Measurements from ENCODE around the gene ALG6.
"Not testable (repeated sequence)": the region's sequence is repeated elsewhere in the genome, so short reads cannot be mapped to it uniquely, and the experiment has no call there.

Gene ALG6

GRCh38 chr1:63328122-63328521 lies 39.3 kb upstream of the ALG6 start:
- in situ Hi-C loops (cut with MboI; ENCODE audit: low sequenced_read_pairs): no loop called here

GRCh38 chr1:63328781-63329180 lies 38.6 kb upstream of the ALG6 start:
- in situ Hi-C loops (cut with MboI; ENCODE audit: low sequenced_read_pairs): no loop called here

- in situ Hi-C loops (cut with MboI; ENCODE audit: low sequenced_read_pairs): no loop called here
Measured at GRCh38 chr1:63329621-63330330, 37.7 kb upstream of the ALG6 start.

- in situ Hi-C loops (cut with MboI; ENCODE audit: low sequenced_read_pairs): no loop called here
Measured at GRCh38 chr1:63330331-63330916, 37.0 kb upstream of the ALG6 start.

- in situ Hi-C loops (cut with MboI; ENCODE audit: low sequenced_read_pairs): no loop called here
Measured at GRCh38 chr1:63342402-63342801, 25.0 kb upstream of the ALG6 start.

- in situ Hi-C loops (cut with MboI; ENCODE audit: low sequenced_read_pairs): no loop called here
Measured at GRCh38 chr1:63343922-63344321, 23.5 kb upstream of the ALG6 start.

- in situ Hi-C loops (cut with MboI; ENCODE audit: low sequenced_read_pairs): no loop called here
Measured at GRCh38 chr1:63350320-63350719, 17.1 kb upstream of the ALG6 start.

GRCh38 chr1:63352736-63353135 lies 14.7 kb upstream of the ALG6 start:
- in situ Hi-C loops (cut with MboI; ENCODE audit: low sequenced_read_pairs): no loop called here

- in situ Hi-C loops (cut with MboI; ENCODE audit: low sequenced_read_pairs): not testable (repeated sequence)
Measured at GRCh38 chr1:63356234-63356633, 11.2 kb upstream of the ALG6 start.

- in situ Hi-C loops (cut with MboI; ENCODE audit: low sequenced_read_pairs): no loop called here
Measured at GRCh38 chr1:63359561-63359960, 7.9 kb upstream of the ALG6 start.

GRCh38 chr1:63362073-63362472 lies 5.4 kb upstream of the ALG6 start:
- in situ Hi-C loops (cut with MboI; ENCODE audit: low sequenced_read_pairs): no loop called here

- in situ Hi-C loops (cut with MboI; ENCODE audit: low sequenced_read_pairs): no loop called here
Measured at GRCh38 chr1:63362578-63362977, 4.8 kb upstream of the ALG6 start.

- in situ Hi-C loops (cut with MboI; ENCODE audit: low sequenced_read_pairs): no loop called here
Measured at GRCh38 chr1:63363014-63363413, 4.4 kb upstream of the ALG6 start.

GRCh38 chr1:63366908-63367214 lies 566 bp upstream of the ALG6 start:
- in situ Hi-C loops (cut with MboI; ENCODE audit: low sequenced_read_pairs): no loop called here

- in situ Hi-C loops (cut with MboI; ENCODE audit: low sequenced_read_pairs): no loop called here
Measured at GRCh38 chr1:63368131-63368530, 704 bp downstream of the ALG6 start.

- in situ Hi-C loops (cut with MboI; ENCODE audit: low sequenced_read_pairs): no loop called here
Measured at GRCh38 chr1:63379583-63379982, 12.2 kb downstream of the ALG6 start.

GRCh38 chr1:63381741-63382140 lies 14.3 kb downstream of the ALG6 start:
- in situ Hi-C loops (cut with MboI; ENCODE audit: low sequenced_read_pairs): no loop called here

GRCh38 chr1:63401945-63402344 lies 34.5 kb downstream of the ALG6 start:
- in situ Hi-C loops (cut with MboI; ENCODE audit: low sequenced_read_pairs): no loop called here

GRCh38 chr1:63403386-63403785 lies 36.0 kb downstream of the ALG6 start:
- in situ Hi-C loops (cut with MboI; ENCODE audit: low sequenced_read_pairs): no loop called here

GRCh38 chr1:63405021-63405420 lies 37.6 kb downstream of the ALG6 start:
- in situ Hi-C loops (cut with MboI; ENCODE audit: low sequenced_read_pairs): no loop called here

- in situ Hi-C loops (cut with MboI; ENCODE audit: low sequenced_read_pairs): no loop called here
Measured at GRCh38 chr1:63405987-63406386, 38.6 kb downstream of the ALG6 start.

- in situ Hi-C loops (cut with MboI; ENCODE audit: low sequenced_read_pairs): no loop called here
Measured at GRCh38 chr1:63407002-63407401, 39.6 kb downstream of the ALG6 start.

- in situ Hi-C loops (cut with MboI; ENCODE audit: low sequenced_read_pairs): no loop called here
Measured at GRCh38 chr1:63408331-63408730, 40.9 kb downstream of the ALG6 start.
